GM15510 (cell line): ENCODE data around the gene LSM7.

Source experiments
- POLR2A ChIP-seq: IDR thresholded peaks from 3 replicates; pipeline ENCODE4 v1.6.1; 2011; ENCODE audit warnings: borderline replicate concordance; ENCODE audit not compliant: insufficient read length; ENCODE audit errors: extremely low read depth

The LSM7 gene

DNA sequence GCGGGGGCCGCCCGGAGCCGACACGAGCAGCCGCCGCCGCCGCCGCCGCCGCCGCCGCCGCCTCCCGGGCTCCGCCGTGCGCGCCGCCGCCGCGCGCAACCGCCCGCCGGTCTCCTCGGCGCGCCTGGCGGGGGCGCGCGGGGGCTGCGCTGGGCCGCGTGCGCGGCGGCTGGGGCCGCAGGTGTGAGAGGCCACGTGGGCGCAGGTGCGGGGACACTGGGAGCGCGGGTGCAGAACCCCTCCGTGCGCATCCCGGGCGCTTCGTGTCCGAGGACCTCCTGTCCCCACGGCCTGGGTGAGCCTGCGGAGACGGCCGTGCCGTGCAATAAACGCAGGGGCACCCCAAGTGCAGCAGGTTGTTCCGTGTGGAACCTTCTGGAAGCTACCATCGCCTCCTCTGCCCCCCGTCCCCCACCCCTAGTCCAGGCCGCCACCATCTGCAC lies 20.3 kb downstream of the LSM7 start, which contains the start of gene LINGO3:
Gene LINGO3 (minus strand): TSS at position 41 of the 443 bp plus-strand sequence. CDS start 16,378 bp downstream, outside the sequence.
- no peak for TF ChIP-seq POLR2A

DNA sequence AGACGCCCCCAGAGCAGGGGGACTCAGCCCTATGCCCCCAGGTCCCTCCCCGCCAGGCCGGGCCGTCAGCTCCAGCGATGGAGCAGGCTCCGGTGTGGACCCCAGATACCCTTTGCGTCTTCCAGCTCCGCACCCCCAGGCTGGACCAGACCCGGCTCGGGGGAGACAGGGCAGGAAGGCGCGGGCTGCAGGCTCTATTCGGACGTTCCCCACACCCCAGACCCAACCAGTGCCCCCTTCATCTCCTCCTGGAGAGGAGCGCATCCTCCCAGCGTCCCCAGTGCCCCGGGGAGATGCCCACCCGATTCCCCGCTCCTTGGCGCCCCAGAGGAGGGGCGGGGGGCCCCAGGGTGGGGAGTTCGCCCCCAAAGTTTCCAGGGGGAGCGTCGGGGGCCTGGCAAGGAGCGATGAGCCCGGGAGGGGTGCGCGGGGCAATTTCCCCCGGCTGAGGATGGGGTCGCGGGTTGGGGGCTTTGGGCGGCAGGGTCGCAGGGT lies 20.8 kb downstream of the LSM7 start:
- no peak for TF ChIP-seq POLR2A

GRCh38 chr19:2306971-2307370 lies 21.4 kb downstream of the LSM7 start:
- no peak for TF ChIP-seq POLR2A

- TF ChIP-seq POLR2A = no peak
These were observed 22.0 kb downstream of the LSM7 start for GRCh38 chr19:2306281-2306806.

- no peak for TF ChIP-seq POLR2A
These were observed 22.7 kb downstream of the LSM7 start for GRCh38 chr19:2305452-2306280.

DNA sequence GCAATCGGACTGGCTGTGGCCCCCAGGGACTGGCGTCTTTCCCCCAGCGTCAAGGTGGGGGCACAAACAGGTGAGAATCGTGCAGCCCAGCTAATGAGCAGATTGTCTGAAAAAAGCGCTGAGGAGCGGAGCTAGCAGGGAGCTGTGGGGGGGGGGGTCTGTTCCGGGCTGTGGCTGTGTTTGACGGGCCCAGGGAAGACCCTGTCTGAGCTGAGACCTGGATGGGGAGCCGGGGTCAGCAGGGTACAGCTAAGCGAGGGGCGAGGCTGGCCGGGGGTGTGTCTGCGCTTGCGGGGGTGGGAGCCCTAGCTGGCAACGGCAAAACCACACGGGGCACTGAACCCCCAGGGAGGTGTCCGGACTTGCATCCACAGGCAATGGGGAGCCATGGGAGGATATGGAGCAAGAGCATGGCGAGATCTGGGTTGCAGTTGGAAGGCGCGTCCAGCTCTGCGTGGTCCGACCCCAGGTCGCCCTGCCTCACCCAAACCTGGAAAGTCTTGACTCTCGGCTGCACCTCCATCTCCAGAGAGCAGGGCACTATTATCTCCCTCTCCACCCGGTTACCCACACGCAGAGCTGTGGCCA lies 25.1 kb downstream of the LSM7 start:
- no peak for TF ChIP-seq POLR2A

GRCh38 chr19:2302319-2303210 lies 25.8 kb downstream of the LSM7 start:
- TF ChIP-seq POLR2A = no peak

- TF ChIP-seq POLR2A = no peak
These were observed 27.9 kb downstream of the LSM7 start for GRCh38 chr19:2300533-2300932.

- TF ChIP-seq POLR2A = no peak
These were observed 32.2 kb downstream of the LSM7 start for GRCh38 chr19:2296141-2296540.

DNA sequence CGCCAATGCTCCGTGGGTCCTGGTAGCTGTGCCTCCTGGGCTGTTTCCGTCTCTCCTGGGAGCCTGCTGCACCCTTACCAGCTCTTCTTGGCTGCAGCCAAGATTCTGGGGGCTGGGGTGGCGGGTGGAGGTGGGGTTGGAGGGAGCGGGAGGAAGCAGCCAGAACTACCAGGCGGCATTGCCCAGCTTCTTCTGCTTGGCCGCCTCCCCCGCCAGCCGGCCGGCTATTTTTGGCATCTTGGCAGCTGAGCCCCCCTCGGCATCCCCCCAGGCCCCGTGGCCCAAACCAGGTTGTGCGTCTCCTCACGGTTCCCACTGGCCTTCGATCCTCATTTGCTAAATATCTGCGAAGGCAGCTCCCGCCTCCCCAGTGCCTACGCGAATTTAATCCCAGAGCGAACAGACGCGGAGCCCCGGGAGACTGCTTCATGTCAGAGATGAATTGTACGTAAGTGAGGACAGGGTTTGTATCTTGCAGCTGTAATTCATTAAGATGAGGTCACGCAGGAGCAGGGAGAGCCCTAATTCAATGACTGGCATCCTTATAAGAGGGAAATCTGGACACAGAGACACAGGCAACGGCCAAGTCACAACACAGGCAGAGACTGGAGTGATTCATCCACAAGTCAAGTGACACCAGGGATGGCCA lies 33.6 kb downstream of the LSM7 start:
- no peak for TF ChIP-seq POLR2A

- TF ChIP-seq POLR2A = no peak
These were observed 37.1 kb downstream of the LSM7 start for GRCh38 chr19:2291185-2291751.

GRCh38 chr19:2290441-2291184 lies 37.8 kb downstream of the LSM7 start:
- TF ChIP-seq POLR2A = no peak
